ENCODE measurements around the gene BACE2.

- no peak for TF ChIP-seq CTCF (IDR thresholded peaks at IDR 0.05)
- no peak for TF ChIP-seq POLR2A (IDR thresholded peaks at IDR 0.05)
Measured at GRCh38 chr21:41216486-41216885, 48.5 kb downstream of the BACE2 start.

Data from right lobe of liver (tissue), 4 donors.